Spleen (tissue), 11 donors: Measurements from ENCODE around the gene ZSWIM3. TPM values are rescaled to one million over a fixed set of nuclear protein-coding genes. Genes with fewer than 3 reads are reported as not detected.

Experiments used
- DNase-seq: peaks from one replicate; pipeline ENCODE4 v3.0.0-alpha.2; 2020
- H3K27ac ChIP-seq, 8 donors: fragments of 200-600 bp; sonication (generic) in 7 of 8; 1 replicate in 4 of 8; 2 replicates in 4 of 8; pipeline versions ENCODE4 v1.5.0 to v1.8.0; 2016 to 2021; ENCODE audit warnings: inconsistent platforms in 4 of 8, mild to moderate bottlenecking in 4 of 8, moderate library complexity in 1 of 8
- H3K27me3 ChIP-seq, 7 donors: fragments of 200-600 bp; sonication (generic) in 6 of 7; replicated peaks in 1 of 7; 1 replicate in 4 of 7; 2 replicates in 3 of 7; pipeline versions ENCODE4 v1.5.0 to v1.8.0; 2016 to 2021; ENCODE audit warnings: inconsistent platforms in 3 of 7, mild to moderate bottlenecking in 1 of 7
- H3K36me3 ChIP-seq, 6 donors: fragments of 200-600 bp; sonication (generic) in 5 of 6; 1 replicate in 4 of 6; 2 replicates in 2 of 6; pipeline versions ENCODE4 v1.5.0 to v1.8.0; 2016 to 2021; ENCODE audit warnings: inconsistent platforms in 2 of 6
- H3K4me1 ChIP-seq, 6 donors: fragments of 200-600 bp; sonication (generic) in 5 of 6; 1 replicate in 3 of 6; 2 replicates in 3 of 6; pipeline versions ENCODE4 v1.5.0 to v1.8.0; 2016 to 2021; ENCODE audit warnings: inconsistent platforms in 3 of 6
- H3K4me3 ChIP-seq, 8 donors: fragments of 200-600 bp; sonication (generic) in 7 of 8; 1 replicate in 4 of 8; 2 replicates in 4 of 8; pipeline versions ENCODE4 v1.5.0 to v1.8.0; 2016 to 2021; ENCODE audit warnings: inconsistent platforms in 4 of 8, mild to moderate bottlenecking in 4 of 8, moderate library complexity in 2 of 8
- H3K9me3 ChIP-seq, 8 donors: fragments of 200-600 bp; sonication (generic) in 7 of 8; 1 replicate in 4 of 8; 2 replicates in 4 of 8; pipeline versions ENCODE4 v1.5.0 to v1.8.0; 2016 to 2021; ENCODE audit warnings: inconsistent platforms in 4 of 8
- POLR2A ChIP-seq, 3 donors: fragments of 450-650 bp; IDR thresholded peaks; one replicate each; pipeline ENCODE4 v1.5.1; 2017; ENCODE audit warnings: antibody characterized with exemption in 3 of 3, mild to moderate bottlenecking in 1 of 3
- POLR2AphosphoS5 ChIP-seq, 3 donors: sonication (generic); formaldehyde crosslinking; IDR thresholded peaks; one replicate each; pipeline ENCODE4 v1.5.1; 2017; ENCODE audit warnings: antibody characterized with exemption in 3 of 3
- WGBS, 5 donors: extraction: QIAGEN DNeasy Blood & Tissue Kit in 3 of 5; methylation state at CpG; one replicate each; pipeline versions ENCODE4 v1.1.5 to v1.1.7; 2013 to 2018; 5-methylcytosine and 5-hydroxymethylcytosine counted together
- intact Hi-C: fragments of 100-400 bp; cut with DNase I; formaldehyde crosslinking; loops from one replicate; pipeline ENCODE4 v1.15.0; 2023; ENCODE audit warnings: low total_unique reads
- polyA plus RNA-seq, 3 donors: library from polyadenylated mRNA; stranded (reverse); fragments of 200-250 nt; gene quantifications; one replicate each; pipeline ENCODE4 v1.2.1, GENCODE V29; 2013
- total RNA-seq, 7 donors: library from RNA; depleted of rRNA in 3 of 7; stranded (reverse); fragments of >200 nt in 3 of 7; fragmentation: NEBNext Ultra II Directional in 4 of 7; extraction: Animal tissue kit (Norgen Biotek cat#: 25700) in 4 of 7; gene quantifications; one replicate each; pipeline versions ENCODE4 v1.1.0 to v1.2.1, GENCODE V29; 2016 to 2021
- TF ChIP-seq, protein P1 (sequence below), 11 experiments: fragments of 200-600 bp in 7 of 11; fragments of 450-650 bp in 4 of 11; sonication (generic) in 4 of 11; IDR thresholded peaks in 8 of 11; conservative IDR thresholded peaks in 3 of 11; 1 replicate in 7 of 11; 2 replicates in 4 of 11; pipeline versions ENCODE4 v1.4.0 to v1.8.0; 2016 to 2021; ENCODE audit warnings: antibody characterized with exemption in 11 of 11, inconsistent platforms in 4 of 11, mild to moderate bottlenecking in 1 of 11
- donor health status: healthy with polysubstance abuse.
- donor health status: DM: no; HTN: no; CAD: no; lungs with moderate emphysema.
- donor health status: DM: no; HTN: no; CAD: no.
- donor health status: Bipolar disorder and iron deficiency.
- donor health status: healthy.
- donor health status: DM: no; HTN: no; CAD: no.
- donor health status: DM: yes; HTN: yes; CAD: no.

ZSWIM3 gene
- total and polyA plus RNA-seq, 10 donors, result 3.1 to 7.1 (median 5.1) TPM

DNA sequence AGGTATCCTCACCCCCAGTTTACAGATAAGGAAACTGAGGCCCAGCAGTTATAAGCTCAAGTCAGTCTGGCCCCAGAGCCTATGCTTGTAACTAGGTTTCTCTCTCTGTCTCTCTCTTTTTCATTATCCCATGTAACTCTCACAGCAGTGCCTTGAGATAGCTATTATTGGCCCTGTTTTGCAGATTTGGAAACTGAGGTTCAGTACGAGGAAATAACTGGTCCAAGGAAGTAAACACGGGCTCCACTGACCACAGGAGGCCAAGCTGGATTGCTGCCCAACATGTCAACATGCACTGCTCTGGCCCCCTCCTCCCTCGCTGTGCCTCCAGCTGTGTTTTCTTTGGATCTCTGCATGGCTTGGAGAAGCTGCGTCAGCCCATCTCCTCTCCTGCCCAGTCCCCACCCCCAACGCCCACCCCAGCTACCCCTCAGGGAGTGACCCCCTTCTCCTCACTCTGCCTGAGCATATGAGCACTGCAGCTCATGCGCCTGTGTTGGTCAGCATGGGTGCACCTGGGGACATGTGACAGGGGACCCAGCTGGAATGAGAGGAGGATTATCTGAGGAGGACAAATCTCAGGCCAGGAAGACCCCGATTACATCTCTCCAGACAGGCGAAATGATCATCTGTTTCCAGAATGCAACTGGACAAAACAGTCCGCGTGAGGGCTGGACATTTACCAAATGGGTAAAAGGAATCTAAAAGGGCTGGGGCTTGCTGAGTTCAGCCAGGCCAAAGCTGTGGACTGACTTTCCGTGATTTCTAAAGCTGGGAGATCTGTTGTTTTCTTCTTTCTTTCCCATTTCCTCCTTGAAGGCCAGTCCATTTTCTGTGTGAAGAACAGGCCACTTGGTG, 62.4 kb downstream of the ZSWIM3 start:
- Histone ChIP-seq H3K9me3 (no peaks in the 10 kb centered on the region), H3K4me1 (peaks cover 0 to 71% (median 39%) of the 10 kb centered on the region in 6 donors), H3K27me3 (peaks cover 0 to 6% (median 0%) of the 10 kb centered on the region in 7 donors), H3K27ac (peak overlapping the region in 6 of 8 donors; percentile 13 to 80 (median 47)), H3K4me3 (no peak overlapping the region), H3K36me3 (no peaks in the 10 kb centered on the region)
- no peak for DNase-seq
- whole genome bisulfite sequencing, 5 donors, result 66 to 80% (median 72%) methylated on average over 11 of the region's 11 CpGs
- TF ChIP-seq POLR2AphosphoS5 (IDR thresholded peaks at IDR 0.05) (no peak), POLR2A (IDR thresholded peaks at IDR 0.05) (no peak)
- TF ChIP-seq, protein P1, sequence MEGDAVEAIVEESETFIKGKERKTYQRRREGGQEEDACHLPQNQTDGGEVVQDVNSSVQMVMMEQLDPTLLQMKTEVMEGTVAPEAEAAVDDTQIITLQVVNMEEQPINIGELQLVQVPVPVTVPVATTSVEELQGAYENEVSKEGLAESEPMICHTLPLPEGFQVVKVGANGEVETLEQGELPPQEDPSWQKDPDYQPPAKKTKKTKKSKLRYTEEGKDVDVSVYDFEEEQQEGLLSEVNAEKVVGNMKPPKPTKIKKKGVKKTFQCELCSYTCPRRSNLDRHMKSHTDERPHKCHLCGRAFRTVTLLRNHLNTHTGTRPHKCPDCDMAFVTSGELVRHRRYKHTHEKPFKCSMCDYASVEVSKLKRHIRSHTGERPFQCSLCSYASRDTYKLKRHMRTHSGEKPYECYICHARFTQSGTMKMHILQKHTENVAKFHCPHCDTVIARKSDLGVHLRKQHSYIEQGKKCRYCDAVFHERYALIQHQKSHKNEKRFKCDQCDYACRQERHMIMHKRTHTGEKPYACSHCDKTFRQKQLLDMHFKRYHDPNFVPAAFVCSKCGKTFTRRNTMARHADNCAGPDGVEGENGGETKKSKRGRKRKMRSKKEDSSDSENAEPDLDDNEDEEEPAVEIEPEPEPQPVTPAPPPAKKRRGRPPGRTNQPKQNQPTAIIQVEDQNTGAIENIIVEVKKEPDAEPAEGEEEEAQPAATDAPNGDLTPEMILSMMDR (IDR thresholded peaks at IDR 0.05 in 8 of 11, conservative IDR thresholded peaks at IDR 0.05 in 3 of 11), result no peak
- intact Hi-C loops, result no loop called here

DNA sequence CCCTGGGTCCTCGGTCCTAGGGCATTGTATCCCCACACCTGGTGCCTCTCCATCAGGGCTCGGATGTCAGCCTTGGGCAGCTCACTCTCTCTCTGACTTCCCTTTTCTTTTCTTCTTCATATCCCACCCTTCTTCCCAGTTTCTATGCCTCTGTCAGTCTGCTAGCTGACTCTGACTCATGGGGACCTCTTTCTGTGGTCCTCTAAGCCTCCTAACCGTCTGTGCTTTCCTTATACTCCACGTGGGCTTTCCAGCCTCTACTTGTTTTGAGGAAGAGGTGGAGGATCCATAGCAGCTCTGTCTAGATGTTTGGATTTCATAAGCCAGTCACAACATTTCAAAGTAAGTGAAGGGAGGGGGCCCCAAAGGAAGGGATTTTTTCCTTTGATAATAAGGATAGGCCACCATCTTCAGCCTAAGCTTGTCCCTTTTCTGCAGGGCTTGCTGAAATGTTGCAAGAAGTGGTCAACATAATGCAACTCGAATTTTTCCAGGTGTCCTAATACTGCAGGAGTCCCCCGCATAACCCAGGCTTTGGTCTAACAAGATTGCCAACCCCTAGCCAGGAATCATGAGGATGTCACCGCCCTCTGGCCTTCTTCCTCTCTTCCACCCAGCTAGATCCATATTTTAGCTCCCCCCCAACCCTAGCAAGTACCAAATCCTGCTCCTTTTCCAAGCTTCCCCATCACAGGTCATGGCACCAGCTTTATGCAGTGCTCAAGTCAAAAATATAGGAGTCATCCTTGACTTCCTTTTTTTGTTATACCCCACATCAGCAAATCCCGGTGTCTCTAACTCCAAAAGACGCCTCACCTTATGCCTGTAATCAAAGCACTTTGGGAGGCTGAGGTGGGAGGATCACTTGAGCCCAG, 63.3 kb downstream of the ZSWIM3 start:
- peak overlapping the region in 6 of 8 donors; percentile 13 to 80 (median 32) for H3K27ac ChIP-seq
- peaks cover 0 to 72% (median 41%) of the 10 kb centered on the region in 6 donors for H3K4me1 ChIP-seq
- WGBS, 5 donors, result 62 to 80% (median 70%) methylated on average over 9 of the region's 9 CpGs
- no peak for DNase-seq
- intact Hi-C loops, result no loop called here
- no peaks in the 10 kb centered on the region for H3K27me3 ChIP-seq
- no peak overlapping the region for H3K4me3 ChIP-seq
- TF ChIP-seq, protein P1 (IDR thresholded peaks at IDR 0.05 in 8 of 11, conservative IDR thresholded peaks at IDR 0.05 in 3 of 11), result no peak
- TF ChIP-seq POLR2A (IDR thresholded peaks at IDR 0.05), result no peak
- no peak for TF ChIP-seq POLR2AphosphoS5 (IDR thresholded peaks at IDR 0.05)
- H3K36me3 ChIP-seq, result no peaks in the 10 kb centered on the region
- no peaks in the 10 kb centered on the region for H3K9me3 ChIP-seq

DNA sequence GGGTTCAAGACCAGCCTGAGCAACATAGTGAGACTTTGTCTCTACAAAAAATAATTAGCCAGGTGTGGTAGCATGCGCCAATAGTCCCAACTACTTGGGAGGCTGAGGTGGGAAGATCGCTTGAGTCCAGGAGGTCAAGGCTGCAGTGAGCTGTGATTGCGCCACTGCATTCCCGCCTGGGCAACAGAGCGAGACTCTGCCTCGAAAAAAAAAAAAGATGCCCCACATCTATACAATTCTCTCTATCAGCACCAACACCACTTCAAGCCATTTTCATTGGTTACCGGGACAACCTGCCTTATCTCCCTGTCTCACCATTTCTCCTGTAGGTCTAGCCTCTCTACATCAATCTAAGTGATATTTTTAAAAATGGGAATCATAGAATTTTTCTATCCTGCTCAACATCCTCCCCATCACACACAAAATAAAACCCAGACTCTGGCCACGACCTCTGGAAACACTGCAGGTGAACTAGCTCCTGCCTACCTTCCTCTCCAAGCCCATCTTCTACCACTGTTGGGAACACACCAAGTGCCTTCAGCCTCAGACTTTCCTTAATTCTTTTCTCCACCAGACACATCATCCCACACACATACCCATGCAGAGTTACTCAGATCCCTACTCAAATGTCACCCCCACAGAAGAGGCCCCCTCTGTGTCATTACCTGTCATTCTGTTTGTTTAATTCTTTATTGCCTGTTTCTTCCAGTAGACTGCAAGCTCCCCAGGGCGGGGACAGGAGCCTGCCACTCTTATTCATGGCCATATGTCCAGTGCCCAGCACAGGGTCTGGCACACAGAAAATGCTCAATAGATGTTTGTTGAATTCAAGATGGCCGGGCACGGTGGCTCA, 64.1 kb downstream of the ZSWIM3 start:
- TF ChIP-seq POLR2AphosphoS5 (IDR thresholded peaks at IDR 0.05) (no peak), POLR2A (IDR thresholded peaks at IDR 0.05) (no peak)
- TF ChIP-seq, protein P1 (IDR thresholded peaks at IDR 0.05 in 8 of 11, conservative IDR thresholded peaks at IDR 0.05 in 3 of 11), result no peak
- 81 to 90% (median 84%) methylated on average over 11 of the region's 11 CpGs for WGBS, 5 donors
- no peaks in the 10 kb centered on the region for H3K9me3 ChIP-seq
- intact Hi-C loops, result no loop called here
- H3K4me1 ChIP-seq, result peaks cover 0 to 72% (median 41%) of the 10 kb centered on the region in 6 donors
- no peak overlapping the region for H3K4me3 ChIP-seq
- H3K27me3 ChIP-seq, result no peaks in the 10 kb centered on the region
- H3K36me3 ChIP-seq, result no peaks in the 10 kb centered on the region
- DNase-seq, result no peak
- H3K27ac ChIP-seq, result no peak overlapping the region
